Neural cell (in vitro differentiated cells): Measurements from ENCODE around the gene NYAP2. TPM values are rescaled to one million over a fixed set of nuclear protein-coding genes. Genes with fewer than 3 reads are reported as not detected.

Experiments used
- H2AFZ ChIP-seq: fragments of 200-600, 300-800 bp; sonication (generic), shearing (Covaris generic); 2 replicates; pipeline ENCODE4 v1.6.0; 2014; ENCODE audit warnings: low read depth, mild to moderate bottlenecking, antibody characterized with exemption, low read length, moderate library complexity
- H3F3A ChIP-seq: fragments of 200-600 bp; shearing (Covaris generic); 2 replicates; pipeline ENCODE4 v1.6.1; 2016; ENCODE audit warnings: mild to moderate bottlenecking, moderate library complexity, mixed read lengths, antibody characterized with exemption, low read length; ENCODE audit not compliant: insufficient read depth, poor library complexity, severe bottlenecking
- H3K27ac ChIP-seq: fragments of 200-600, 300-800 bp; sonication (generic), shearing (Covaris generic); 2 replicates; pipeline ENCODE4 v1.5.1; 2014; ENCODE audit warnings: mild to moderate bottlenecking, low read length, moderate library complexity
- H3K27me3 ChIP-seq: fragments of 300-800, 200-600 bp; sonication (generic), shearing (Covaris generic); 2 replicates; pipeline ENCODE4 v1.6.0; 2014; ENCODE audit warnings: mild to moderate bottlenecking, low read depth, low read length, moderate library complexity; ENCODE audit not compliant: insufficient read depth
- H3K36me3 ChIP-seq: fragments of 300-800, 200-600 bp; sonication (generic), shearing (Covaris generic); 2 replicates; pipeline ENCODE4 v1.5.1; 2014; ENCODE audit warnings: mild to moderate bottlenecking, antibody characterized with exemption, low read length, moderate library complexity; ENCODE audit not compliant: insufficient read depth
- H3K4me2 ChIP-seq: fragments of 300-800, 200-600 bp; sonication (generic), shearing (Covaris generic); 2 replicates; pipeline ENCODE4 v1.6.0; 2014; ENCODE audit warnings: mild to moderate bottlenecking, low read length
- H3K4me3 ChIP-seq: fragments of 300-800, 200-600 bp; sonication (generic), shearing (Covaris generic); 2 replicates; pipeline ENCODE4 v1.5.1; 2014; ENCODE audit warnings: mild to moderate bottlenecking, low read length, moderate library complexity
- H3K79me2 ChIP-seq: fragments of 200-600 bp; shearing (Covaris generic); replicated peaks from 2 replicates; pipeline ENCODE4 v1.6.0; 2014; ENCODE audit warnings: mild to moderate bottlenecking, low read length, moderate library complexity; ENCODE audit not compliant: insufficient read depth
- H3K9ac ChIP-seq: fragments of 300-800, 200-600 bp; sonication (generic), shearing (Covaris generic); 2 replicates; pipeline ENCODE4 v1.6.1; 2016; ENCODE audit warnings: mild to moderate bottlenecking, low read length, mixed read lengths
- H3K9me2 ChIP-seq: fragments of 200-600 bp; shearing (Covaris generic); 2 replicates; pipeline ENCODE4 v1.6.1; 2016; ENCODE audit warnings: mild to moderate bottlenecking, low read length, mixed read lengths; ENCODE audit not compliant: insufficient read depth
- H3K9me3 ChIP-seq: fragments of 200-600, 300-800 bp; sonication (generic), shearing (Covaris generic); 2 replicates; pipeline ENCODE4 v1.6.1; 2016; ENCODE audit warnings: mild to moderate bottlenecking, mixed run types, low read length, moderate library complexity, mixed read lengths
- H4K20me1 ChIP-seq: fragments of 200-600 bp; shearing (Covaris generic); 2 replicates; pipeline ENCODE4 v1.6.1; 2016; ENCODE audit warnings: mild to moderate bottlenecking, mixed run types; ENCODE audit not compliant: insufficient read depth
- CTCF ChIP-seq: fragments of 450-650 bp; IDR thresholded peaks from 2 replicates; pipeline ENCODE4 v1.5.1; 2014; ENCODE audit warnings: antibody characterized with exemption, mild to moderate bottlenecking, moderate library complexity; ENCODE audit not compliant: poor library complexity, severe bottlenecking
- EP300 ChIP-seq: fragments of 450-650 bp; conservative IDR thresholded peaks from 2 replicates; pipeline ENCODE4 v1.6.1; 2014; ENCODE audit warnings: antibody characterized with exemption, mild to moderate bottlenecking, moderate library complexity; ENCODE audit not compliant: poor library complexity, severe bottlenecking
- EZH2 ChIP-seq: fragments of 200-600, 300-800 bp; shearing (Covaris generic), sonication (generic); IDR thresholded peaks from 2 replicates; pipeline ENCODE4 v1.6.1; 2014; ENCODE audit warnings: antibody characterized with exemption, low read length, borderline replicate concordance, mild to moderate bottlenecking; ENCODE audit not compliant: insufficient read depth, poor library complexity, severe bottlenecking
- MXI1 ChIP-seq: fragments of 450-650 bp; conservative IDR thresholded peaks from 2 replicates; pipeline ENCODE4 v1.6.1; 2014; ENCODE audit warnings: antibody characterized with exemption, mild to moderate bottlenecking; ENCODE audit not compliant: poor library complexity, severe bottlenecking
- POLR2AphosphoS5 ChIP-seq: IDR thresholded peaks from 2 replicates; pipeline ENCODE4 v1.6.1; 2012
- RAD21 ChIP-seq: fragments of 450-650 bp; conservative IDR thresholded peaks from 2 replicates; pipeline ENCODE4 v1.6.1; 2014; ENCODE audit warnings: antibody characterized with exemption, mild to moderate bottlenecking, moderate library complexity
- REST ChIP-seq: IDR thresholded peaks from 2 replicates; pipeline ENCODE4 v1.6.1; 2012; ENCODE audit warnings: borderline replicate concordance
- SMC3 ChIP-seq: fragments of 450-650 bp; conservative IDR thresholded peaks from 2 replicates; pipeline ENCODE4 v1.6.1; 2014; ENCODE audit warnings: antibody characterized with exemption, mild to moderate bottlenecking, moderate library complexity; ENCODE audit not compliant: poor library complexity
- TAF1 ChIP-seq: IDR thresholded peaks from 2 replicates; pipeline ENCODE4 v1.6.1; 2012; ENCODE audit warnings: low read depth
- polyA plus RNA-seq: library from polyadenylated mRNA; depleted of rRNA; stranded (reverse); fragments of >200 nt; gene quantifications from 2 replicates; pipeline ENCODE4 v1.2.3, GENCODE V29; 2014

NYAP2 gene
- polyA plus RNA-seq, 1 donor from 2014 or later: 0.98 TPM

GRCh38 chr2:225693259-225693658 lies 293.7 kb downstream of the NYAP2 start:
- TF ChIP-seq REST: no peak
- TF ChIP-seq EP300: no peak
- Histone ChIP-seq H3K4me2 (no peak overlapping the region), H3K36me3 (no peaks in the 10 kb centered on the region), H3K27ac (no peak overlapping the region), H3K4me3 (no peak overlapping the region), H3F3A (no peaks in the 10 kb centered on the region), H3K9me3 (no peaks in the 10 kb centered on the region), H3K9me2 (no peaks in the 10 kb centered on the region), H3K79me2 (no peaks in the 10 kb centered on the region), H4K20me1 (no peaks in the 10 kb centered on the region), H2AFZ (no peak overlapping the region), H3K9ac (no peak overlapping the region), H3K27me3 (no peaks in the 10 kb centered on the region)

- Histone ChIP-seq H3K9ac (no peak overlapping the region), H3K9me3 (no peaks in the 10 kb centered on the region), H3K4me2 (no peak overlapping the region), H2AFZ (no peak overlapping the region), H4K20me1 (no peaks in the 10 kb centered on the region), H3K36me3 (no peaks in the 10 kb centered on the region), H3F3A (no peaks in the 10 kb centered on the region), H3K9me2 (no peaks in the 10 kb centered on the region), H3K27me3 (no peaks in the 10 kb centered on the region), H3K27ac (no peak overlapping the region), H3K79me2 (no peaks in the 10 kb centered on the region), H3K4me3 (no peak overlapping the region)
- no peak for TF ChIP-seq RAD21
- TF ChIP-seq MXI1: no peak
- no peak for TF ChIP-seq SMC3
- no peak for TF ChIP-seq CTCF
- no peak for TF ChIP-seq POLR2AphosphoS5
- no peak for TF ChIP-seq EZH2
- no peak for TF ChIP-seq TAF1
Observed at GRCh38 chr2:225694664-225695063, 295.2 kb downstream of the NYAP2 start.

- Histone ChIP-seq H3F3A (no peaks in the 10 kb centered on the region), H3K9me2 (no peaks in the 10 kb centered on the region), H3K27ac (no peak overlapping the region), H3K79me2 (no peaks in the 10 kb centered on the region), H3K36me3 (no peaks in the 10 kb centered on the region), H4K20me1 (no peaks in the 10 kb centered on the region), H3K9me3 (no peaks in the 10 kb centered on the region), H2AFZ (no peak overlapping the region), H3K4me2 (no peak overlapping the region), H3K27me3 (no peaks in the 10 kb centered on the region), H3K9ac (no peak overlapping the region), H3K4me3 (no peak overlapping the region)
- TF ChIP-seq CTCF (no peak), RAD21 (no peak), EZH2 (no peak), REST (no peak), MXI1 (no peak), POLR2AphosphoS5 (no peak), SMC3 (no peak), EP300 (no peak), TAF1 (no peak)
Observed at GRCh38 chr2:225697936-225698335, 298.4 kb downstream of the NYAP2 start.
